G401.6 (cell line): ENCODE data around the gene TUNAR.

Source experiments
- FAIRE-seq: peaks from 2 replicates; lab custom pipeline; 2012; peaks lifted over from hg19 to GRCh38; lab: Jason Lieb, UNC

The TUNAR gene

DNA sequence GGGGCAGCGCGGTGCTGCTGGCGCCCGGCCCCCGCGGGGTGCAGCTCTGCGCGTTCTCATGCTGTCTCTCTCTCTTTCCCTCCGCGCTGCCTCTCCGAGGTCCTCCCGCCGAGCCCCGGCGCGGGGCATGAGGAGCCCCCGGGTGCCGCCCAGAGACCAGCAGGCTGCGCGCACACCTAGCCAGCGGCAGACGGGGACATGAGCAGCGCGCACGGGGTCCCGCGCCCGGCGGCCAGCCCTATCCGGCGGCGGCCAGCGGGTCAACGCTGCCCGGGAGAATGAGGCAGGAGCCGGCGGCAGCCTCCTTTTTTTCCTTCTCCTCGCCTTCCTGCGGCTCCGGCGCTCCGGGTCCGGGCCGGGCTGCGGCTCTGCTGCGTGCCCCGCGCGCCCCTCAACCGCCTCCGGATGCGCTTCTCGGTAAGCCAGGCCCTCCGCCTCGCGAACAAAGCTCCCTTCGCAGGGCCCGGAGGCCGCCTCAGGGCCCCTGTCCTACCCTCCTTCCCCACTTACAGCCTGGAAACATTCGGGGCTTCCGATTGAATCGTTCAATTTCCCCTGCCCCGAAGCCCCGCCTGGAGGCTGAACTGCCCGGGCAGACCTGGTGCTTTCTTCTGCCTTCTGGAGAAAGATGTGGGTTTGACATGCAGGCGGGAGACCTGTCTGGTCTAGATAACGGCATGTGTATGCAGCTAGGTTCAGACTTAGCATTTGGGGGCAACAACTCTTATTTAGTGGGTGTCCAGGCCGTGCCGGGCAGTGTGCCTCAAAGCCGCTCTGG, at the start of gene TUNAR:
Gene TUNAR (plus strand): TSS at position 72 of the 778 bp plus-strand sequence.
- FAIRE-seq: no peak

DNA sequence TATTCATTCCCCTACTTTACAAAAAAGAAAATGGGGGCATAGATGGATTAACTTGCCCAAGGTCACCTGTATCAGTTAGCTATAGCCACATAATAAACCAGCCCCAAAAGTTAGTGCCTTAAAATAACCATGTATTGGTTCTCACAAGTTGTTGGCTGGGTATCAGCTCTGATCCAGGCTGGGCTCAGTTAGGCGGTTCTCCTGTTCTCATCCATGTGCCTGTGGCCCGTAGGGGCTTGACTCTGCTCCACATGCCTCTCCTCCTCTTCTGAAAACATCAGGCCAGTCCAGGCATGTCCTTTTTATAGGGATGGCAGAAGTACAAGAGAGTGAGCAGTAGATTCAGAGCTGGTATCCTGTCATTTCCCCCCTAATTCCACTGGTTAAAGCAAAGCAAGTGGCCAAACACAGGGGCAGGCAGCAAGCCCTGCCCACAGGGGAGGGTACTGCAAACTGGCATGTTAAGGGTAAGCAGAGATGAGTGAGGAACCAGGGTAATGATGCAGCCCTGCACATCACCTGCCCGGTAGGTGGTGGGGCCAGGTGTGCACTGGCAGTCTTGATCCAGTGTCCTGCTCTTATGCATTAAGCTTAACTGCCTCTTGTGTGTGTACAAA, 47.9 kb upstream of the TUNAR start:
- no peak for FAIRE-seq

DNA sequence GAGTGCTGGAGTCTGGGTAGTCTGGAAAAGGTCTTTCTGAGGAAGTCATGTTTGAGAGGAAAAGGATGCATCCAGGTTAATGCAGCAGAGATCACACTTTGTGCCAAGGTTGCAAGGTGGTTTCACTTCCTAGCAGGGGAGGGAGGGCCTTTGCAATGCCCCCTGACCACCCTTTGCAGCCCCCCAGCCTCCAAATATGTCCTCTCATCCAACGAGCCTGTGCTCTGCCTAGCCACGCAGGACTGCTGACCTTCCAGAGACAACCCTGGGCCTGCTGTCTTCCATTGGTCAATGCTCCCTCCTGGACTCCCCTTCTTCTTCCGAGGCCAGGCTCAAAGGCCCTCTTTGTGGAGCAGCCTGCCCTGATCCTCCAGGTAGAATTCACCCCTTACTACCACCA, 47.3 kb upstream of the TUNAR start:
- no peak for FAIRE-seq

DNA sequence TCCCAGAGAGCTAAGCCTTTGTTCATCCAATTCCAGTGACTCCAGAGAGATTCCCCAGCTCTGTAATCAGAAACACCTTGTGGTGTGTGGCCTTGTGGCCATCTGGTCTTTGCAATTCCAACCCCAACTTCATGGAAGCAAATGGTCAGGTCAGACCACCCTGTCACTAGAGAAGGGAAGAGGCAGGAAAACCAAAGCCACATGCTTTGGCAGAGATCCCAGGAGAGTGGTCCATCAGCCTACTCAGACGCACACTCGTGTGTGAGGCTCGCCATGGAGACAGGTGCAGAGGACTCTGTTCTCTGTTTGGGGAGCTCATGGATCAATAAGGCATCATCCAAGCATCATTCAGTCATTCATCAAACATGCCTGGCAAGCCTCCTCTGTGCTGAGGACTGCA, 46.2 kb upstream of the TUNAR start:
- no peak for FAIRE-seq

DNA sequence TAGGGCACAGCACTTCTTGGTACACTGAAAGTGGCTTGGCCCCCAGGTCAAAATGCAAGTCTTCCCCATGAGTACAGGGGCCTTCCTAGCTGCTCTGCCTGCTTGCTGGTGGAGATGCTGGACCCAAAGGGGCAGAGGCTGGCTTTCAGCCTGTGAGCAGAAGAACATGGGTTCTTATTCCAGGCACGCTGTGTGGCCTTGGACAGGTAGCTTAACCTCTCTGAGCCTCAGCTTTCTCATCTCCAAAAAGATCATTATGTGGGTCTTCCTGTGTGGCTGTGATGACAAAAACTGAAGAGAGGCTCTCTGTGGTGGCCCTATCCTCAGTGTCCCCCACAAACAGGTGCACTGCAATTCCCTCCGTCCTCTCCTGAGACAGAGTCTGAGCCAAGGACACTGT, 45.6 kb upstream of the TUNAR start:
- no peak for FAIRE-seq

DNA sequence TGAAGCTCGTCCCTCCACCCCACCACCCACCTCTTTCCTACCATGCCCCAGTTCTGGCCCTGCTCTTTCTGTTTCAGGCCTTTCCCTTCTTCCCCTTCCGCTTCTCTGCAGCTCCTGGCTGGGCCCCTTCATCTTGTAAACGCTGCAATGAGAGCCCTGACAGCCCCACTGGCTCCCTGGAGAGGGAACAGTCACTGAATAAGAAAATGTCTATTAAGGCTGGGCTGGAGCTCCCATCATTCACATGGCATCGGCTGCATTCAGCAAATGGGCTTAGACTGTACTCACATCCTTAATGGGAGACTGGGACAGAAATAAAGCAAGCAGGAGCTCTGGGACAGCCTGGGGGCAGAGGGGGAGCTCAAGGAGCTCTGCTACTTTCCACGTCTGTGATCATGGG, 45.2 kb upstream of the TUNAR start:
- no peak for FAIRE-seq

DNA sequence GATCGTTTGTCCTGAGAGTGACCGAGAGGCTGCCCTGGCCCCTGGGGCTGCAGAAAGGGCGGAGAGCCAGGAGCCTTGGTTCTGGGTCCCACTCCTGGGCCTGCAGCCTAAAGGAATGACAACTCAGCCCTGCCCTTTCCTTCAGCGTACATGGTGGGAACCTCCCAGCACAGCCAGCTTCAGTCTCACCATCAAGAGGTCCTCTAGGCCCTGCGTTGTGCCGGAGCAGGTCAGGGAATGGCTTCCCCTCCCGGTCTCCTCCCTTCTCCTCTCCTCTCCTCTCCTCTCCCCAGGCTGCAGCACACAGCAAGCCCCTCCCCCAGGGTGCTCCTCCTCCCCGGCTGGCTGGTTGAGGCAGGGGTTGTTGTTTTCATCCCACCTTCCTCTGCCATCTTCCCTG, 44.6 kb upstream of the TUNAR start:
- FAIRE-seq: no peak

DNA sequence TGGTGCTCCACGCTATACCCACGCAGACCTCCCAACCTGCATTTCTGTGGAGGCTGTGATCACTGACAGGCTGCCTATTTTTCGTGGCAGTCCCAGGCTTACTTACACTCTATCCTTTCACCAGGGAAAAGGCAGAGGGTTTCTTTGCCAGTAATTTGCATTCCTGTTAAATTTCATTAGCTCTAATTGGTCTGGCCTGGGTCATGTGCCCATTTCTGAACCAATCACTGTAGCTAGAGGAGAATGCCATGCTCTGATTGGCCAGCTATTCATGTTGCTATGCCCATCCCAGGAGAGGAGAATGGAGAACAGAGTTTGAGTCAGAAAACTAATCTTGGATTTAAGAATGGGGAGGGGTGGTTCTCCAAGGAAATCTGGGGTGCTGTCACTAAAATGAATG, 43.2 kb upstream of the TUNAR start:
- no peak for FAIRE-seq

DNA sequence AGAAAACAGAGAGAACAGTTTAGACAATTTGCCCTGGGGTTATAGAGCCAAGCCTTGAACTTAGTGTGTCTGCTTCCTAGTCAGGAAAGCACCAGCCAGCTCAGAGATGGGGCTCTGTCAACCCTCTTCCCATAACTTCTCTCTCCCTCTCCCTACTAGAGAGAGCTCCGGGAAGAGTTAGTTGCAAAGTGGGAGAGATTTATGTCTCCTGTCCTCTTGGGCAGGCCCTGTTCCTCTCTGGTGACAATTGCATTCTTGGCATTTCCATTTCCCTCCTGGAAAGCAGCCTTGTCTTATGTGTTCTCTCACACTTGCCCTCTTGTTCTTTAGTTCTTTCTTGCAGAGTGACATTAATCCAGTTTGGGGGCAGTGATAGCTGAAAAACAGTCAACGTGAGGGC, 42.1 kb upstream of the TUNAR start:
- FAIRE-seq: no peak

DNA sequence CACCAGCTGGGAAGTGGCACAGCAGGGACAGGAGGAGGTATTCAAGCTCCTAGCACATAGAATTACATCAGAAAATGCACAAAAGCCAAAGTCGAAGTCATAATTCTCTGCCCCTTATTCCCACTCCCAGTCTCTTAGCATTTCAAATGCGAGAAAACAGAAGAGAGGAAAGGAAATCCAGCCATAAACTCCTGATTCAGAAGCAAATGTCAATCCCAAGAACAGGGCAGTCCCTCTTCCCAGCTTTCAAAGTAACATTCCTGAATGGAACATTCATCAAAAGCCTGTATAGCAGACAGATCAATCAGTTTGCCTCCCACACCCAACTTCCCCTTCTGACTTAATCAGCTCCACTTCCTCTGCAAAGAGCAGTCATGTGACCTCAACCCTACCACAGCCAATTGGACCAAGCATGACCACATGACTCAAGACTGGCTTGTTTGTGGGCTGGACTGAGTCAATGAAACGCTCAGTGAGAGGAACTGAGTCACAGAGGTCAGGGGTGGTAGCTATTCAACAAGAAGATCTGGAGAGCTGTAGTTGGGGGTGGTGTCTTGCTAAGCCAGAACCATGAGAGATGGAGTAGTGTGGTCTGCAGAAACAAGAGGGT, 41.4 kb upstream of the TUNAR start:
- FAIRE-seq: no peak

DNA sequence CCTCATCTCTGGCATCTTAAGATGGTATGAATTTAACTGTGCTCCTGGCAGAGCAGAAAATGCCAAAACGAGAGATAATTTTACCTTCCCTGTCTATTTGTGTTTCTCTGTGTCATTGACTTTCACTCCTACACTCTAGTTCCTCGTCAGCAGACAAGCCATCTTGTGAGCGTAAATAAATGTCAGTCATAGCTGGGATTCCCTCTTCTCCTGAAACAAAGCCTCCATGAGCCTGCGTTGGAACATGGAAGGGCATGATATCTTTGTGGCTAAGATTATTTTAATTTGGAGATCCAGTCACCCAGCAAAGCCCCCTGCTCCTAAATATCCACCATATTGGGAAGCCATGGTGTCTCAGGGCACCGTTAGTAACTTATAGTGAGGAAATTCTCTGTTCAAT, 37.8 kb upstream of the TUNAR start:
- FAIRE-seq: no peak

DNA sequence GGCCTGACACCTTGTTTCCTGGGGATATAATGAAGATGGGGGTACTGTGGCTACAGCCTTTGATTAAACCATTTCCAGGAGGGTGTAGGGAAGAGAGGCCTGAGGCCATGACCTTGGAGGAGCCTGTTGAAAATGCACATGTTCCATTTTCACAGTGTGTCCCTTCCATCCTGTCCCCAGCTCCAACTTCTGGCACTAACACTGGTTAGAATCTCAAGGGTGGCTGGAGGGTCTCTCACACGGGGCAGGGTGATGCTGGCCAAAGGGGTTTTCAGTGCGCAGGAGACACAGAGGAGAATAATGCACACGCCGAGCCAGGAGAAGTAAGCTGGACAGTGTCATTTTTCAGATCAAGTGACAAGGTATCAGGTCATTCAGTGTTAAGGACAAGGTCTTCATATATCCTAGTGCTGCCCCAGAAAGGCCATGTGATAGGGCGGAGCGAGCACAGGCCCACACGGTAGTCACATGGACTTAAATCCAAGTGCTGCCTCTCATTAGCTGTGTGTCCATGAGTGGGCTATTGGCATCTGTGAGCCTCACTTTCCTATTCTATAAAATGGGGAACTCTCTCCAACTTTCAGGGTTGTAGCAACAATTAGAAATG, 36.4 kb upstream of the TUNAR start:
- no peak for FAIRE-seq

DNA sequence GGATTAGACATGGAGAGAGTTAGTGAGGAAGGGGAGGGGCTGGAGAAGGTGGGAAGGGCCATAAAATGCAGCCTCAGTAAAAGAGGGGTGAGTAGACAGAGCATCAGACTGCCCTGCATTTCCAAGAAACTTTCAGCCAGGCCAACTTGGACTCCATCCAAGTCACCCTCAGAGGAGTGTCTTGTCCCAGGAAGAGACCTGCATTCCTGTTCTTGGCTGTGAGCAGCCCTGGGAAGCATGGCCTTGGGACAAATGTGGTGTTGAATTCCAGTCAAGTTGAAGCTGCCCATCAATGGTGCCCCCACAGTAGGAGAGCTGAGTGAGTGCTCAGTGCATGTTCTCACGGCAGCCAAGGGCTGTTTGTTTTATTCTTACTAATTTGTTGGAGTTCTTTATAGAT, 35.0 kb upstream of the TUNAR start:
- no peak for FAIRE-seq

DNA sequence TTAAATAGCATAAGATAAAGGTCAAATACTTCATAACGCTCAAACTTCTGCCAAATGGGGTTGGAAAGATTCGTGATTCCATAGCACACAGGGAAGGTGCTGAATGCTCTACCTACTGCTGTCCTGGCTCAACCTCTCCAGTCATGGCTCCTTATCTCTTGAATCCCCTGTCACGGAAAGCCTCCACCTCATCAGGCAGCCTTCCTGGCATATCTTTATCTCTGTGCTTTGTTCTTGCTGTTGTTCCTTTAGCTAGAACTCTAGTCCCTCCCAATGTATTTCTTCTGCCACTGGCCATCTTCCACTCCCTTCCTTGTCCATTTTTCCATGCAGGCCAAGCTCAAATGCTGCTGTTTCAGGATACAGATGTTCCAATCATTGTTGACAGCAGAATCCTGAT, 26.9 kb upstream of the TUNAR start:
- no peak for FAIRE-seq

DNA sequence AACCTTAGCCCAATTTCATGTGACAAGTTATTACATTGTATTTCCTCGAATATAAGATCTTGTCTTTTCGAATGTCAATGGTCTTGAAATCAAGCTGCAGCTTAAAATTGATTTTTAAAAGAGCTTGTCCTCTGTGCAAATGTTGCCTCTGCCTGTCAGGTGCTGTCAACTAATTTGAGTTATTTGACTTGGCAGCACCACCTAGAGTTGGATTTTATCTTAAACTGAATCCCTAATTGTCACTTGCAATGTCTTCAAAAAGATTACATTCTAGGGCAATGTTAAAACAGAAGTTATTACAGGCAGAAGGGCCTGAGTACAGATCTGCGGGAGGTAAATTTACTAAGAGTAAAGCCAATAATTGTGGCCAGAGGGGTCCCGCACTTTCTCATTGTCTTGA, 26.2 kb upstream of the TUNAR start:
- FAIRE-seq: no peak

DNA sequence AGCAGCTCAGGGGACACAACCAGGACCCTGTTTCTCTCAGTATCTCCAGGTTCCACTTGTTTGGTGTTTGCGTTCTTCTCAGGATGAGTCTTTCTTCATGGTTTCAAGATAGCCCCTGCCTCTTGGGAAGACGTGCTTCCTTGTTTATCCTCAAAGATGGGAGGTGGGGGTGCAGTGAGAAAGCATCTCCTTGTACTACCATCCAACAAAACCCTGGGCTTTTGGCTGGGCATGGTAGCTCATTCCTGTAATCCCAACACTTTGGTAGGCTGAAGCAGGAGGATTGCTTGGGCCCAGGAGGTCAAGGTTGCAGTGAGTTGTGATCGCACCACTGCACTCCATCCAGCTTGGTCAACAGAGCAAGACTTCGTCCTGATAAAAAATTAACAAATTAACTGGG, 21.0 kb upstream of the TUNAR start:
- no peak for FAIRE-seq

DNA sequence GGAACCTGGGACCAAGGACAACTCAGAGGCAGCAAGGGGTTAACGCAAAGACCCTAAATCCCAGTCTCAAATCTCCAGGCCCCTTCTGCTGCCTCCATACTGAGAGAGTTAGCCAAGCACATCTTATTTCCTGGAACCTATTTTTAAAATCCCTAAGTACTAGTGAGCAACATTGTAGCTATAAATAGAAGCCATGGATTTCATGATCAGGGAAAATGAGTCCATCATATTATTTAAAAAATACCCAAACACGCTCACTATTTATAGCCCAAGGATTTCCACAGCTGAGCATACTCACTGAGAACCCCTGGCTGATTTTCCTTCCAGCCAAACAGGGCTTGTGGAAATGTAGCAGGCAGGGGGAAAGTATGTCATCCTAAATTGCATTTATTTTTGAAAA, 19.4 kb upstream of the TUNAR start:
- FAIRE-seq: no peak

DNA sequence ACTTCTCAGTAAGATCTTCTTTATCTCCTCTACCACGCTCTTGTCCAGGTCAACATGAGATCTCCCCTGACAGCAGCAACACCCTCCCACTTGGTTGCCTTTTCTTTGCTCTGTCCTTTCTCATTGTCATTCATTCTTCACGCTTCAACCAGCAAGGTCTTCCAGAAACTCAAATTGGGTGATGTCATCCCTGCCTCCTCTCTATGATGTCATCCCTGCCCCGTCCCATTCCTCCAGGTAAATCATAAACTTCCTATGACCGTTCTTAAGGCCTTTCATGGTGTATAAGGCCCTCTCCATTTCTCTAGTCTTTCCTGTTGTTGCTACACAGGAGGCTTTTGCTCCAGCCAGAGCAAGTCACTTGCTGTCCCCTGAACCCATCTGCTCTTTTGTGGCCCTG, 17.7 kb upstream of the TUNAR start:
- no peak for FAIRE-seq

DNA sequence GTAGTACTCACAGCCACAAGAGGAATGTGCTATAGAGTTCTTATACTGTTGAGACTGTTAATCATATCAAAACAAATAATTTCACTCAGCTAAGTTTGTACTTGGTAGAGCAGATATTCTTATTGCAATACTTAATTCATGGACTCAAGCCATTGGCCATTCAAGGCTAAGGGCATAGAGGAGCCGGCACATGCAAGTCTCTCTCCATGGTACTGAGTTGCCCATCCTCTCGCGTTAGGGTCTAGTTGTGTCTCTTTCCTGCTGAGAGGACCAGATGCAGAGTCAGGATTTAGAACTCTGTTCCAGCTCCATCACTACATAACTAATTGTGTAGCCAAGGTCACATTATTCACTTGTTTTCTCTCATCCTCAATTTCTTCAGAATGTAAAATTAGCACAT, 14.4 kb upstream of the TUNAR start:
- FAIRE-seq: no peak

DNA sequence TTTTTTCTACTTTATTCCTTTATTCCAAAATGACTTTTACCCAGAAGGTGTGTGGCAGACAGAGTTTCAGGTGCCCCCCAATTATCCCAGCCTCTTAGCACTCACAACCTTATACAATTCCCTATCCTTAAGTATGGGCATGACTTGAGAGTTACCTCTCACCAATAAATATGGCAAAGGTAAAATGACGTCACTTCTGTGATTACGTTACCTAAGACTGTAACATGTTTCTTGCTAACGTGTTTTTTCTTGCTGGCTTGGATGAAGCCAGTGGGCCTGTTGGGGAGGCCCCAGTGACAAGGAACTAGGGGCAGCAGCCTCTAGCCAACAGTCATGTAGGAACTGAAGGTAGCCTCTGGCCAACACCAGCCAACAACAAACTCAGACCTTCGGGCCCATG, 13.3 kb upstream of the TUNAR start:
- FAIRE-seq: no peak

DNA sequence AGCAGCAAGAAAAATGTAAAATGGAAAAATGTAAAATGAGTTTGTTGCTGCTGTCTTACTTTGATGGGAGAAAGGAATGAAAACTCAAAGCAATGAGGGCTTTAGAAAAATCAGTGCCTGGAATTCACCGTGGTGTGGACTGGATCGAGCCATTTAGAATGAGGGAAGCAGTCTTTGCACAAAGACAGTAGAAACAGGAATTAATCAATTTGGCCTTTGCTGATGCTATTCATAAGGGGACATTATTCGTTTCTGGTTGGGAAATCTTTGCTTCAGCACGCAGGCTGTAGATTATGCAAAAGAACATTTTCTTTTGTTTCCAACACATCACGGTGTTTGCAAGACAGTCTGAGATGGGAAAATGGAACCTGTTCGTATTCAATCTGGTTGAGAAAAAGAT, 6.9 kb upstream of the TUNAR start:
- FAIRE-seq: no peak

DNA sequence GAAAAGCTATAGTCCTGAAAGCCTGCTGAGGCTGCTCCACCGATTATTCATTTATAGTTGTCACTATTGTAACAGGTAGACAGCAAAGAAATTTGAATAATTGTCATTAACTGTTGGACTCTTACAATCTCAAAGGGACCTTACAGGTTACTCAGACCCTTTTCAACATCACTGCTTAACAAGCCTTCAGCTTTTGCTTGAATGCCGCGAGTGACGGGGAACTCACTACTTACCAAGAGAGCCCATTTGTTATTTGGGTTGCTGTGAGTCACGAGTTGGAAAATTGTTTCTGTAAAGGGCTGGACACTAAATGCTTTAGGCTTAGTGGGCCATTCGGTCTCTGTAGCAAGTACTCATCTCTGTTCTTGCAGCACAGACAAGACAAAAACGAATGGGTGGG, 5.9 kb upstream of the TUNAR start:
- no peak for FAIRE-seq

DNA sequence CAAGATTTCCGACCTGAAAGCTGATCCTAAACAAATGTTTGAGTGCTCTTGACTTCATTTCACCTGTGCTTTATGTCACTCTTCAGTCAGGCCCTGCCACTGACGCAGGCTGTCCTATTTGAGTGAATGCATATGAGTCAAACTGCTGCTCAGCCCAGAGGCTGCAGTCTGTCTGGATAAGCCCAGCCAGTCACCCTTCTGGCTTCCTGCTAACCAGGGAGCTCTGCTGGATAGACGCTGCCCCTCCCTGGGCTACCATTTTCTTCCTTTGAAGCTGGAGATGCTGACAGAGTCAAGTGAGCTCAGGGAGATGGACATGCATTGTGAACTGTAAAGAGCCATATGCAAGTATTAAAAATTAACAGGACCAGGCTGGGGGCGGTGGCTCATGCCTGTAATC, 5.1 kb upstream of the TUNAR start:
- no peak for FAIRE-seq

DNA sequence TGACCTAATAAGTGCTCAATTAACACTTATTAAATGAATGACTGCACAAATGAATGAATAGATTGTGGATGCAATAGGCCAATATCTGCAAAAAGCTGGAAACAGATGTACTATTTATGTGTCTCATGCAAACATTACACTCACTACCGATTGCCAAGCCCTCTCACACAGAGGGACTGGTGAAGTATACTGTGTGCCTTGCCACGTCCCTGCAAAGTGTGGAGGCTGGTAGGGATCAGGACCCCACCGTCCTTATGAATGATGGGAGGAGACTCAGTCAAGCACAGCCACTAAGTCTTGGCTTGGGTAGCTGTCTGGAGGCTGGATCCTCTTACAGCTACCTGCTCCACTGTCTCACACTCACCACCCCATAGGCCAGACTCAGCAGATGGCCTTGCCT, 3.9 kb upstream of the TUNAR start:
- FAIRE-seq: no peak
